ENCODE measurements around the gene SH3BGRL.

The SH3BGRL gene

GRCh38 chrX:81201671-81202455, at the start of gene SH3BGRL, which contains the start of gene HMGN5:
SH3BGRL (plus strand) TSS chrX:81202102; CDS start chrX:81202201, 99 bp downstream.
HMGN5 (minus strand) TSS chrX:81201913; CDS start chrX:81121549, 80,364 bp downstream.
- peak; percentile 79 for DNase-seq (ENCODE audit: low read depth)
- no peak for TF ChIP-seq CTCF (IDR thresholded peaks at IDR 0.05; ENCODE audit: insufficient read depth, low read depth, low read length, missing control alignments)
- peak within 1 kb of the TSS; percentile 77 for H3K4me3 ChIP-seq (ENCODE audit: low read length)

DNA sequence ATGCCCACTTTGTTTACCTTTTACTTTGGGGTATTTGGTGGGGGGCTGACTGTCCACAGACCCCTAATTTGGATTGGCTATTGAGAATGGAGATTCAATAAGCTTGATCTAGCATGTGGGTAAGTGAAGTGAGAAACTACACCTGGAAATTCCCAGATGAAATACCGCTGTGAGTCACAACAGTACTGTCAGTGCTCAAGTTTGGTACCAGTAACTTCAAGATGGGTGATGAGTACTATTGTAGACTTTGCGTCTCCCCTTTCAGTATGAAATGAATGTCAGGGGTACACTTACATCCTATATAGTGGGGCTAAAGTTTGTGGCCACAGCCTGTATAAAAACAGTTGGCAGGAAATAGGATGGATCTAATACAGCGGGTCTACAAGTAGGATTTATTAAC, 33.5 kb upstream of the SH3BGRL start:
- peak; percentile 2 for DNase-seq (ENCODE audit: low read depth)
- H3K4me3 ChIP-seq (ENCODE audit: low read length) = no peak overlapping the region
- TF ChIP-seq CTCF (IDR thresholded peaks at IDR 0.05; ENCODE audit: insufficient read depth, low read depth, low read length, missing control alignments) = no peak

- peak; percentile 27 for DNase-seq (ENCODE audit: low read depth)
- no peak overlapping the region for H3K4me3 ChIP-seq (ENCODE audit: low read length)
- TF ChIP-seq CTCF (IDR thresholded peaks at IDR 0.05; ENCODE audit: insufficient read depth, low read depth, low read length, missing control alignments) = no peak
These were observed 27.6 kb upstream of the SH3BGRL start for GRCh38 chrX:81174286-81174685.

DNA sequence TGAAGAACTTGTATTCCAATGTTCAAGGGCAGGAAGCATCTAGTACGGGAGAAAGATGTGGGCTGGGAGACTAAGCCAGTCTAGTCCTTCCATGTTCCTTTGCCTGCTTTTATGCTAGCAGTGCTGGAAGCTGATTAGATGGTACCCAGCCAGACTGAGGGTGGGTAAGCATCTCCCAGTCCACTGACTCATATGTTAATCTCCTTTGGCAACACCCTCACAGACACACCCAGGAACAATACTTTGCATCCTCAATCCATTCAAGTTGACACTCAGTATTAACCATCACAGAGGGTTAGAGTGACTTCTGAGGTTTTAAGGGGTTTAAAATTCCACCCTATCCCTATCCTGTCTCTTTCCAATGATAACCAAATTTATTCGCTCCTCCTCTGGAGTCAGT, 6.6 kb upstream of the SH3BGRL start:
- TF ChIP-seq CTCF (IDR thresholded peaks at IDR 0.05; ENCODE audit: insufficient read depth, low read depth, low read length, missing control alignments) = no peak
- no peak for DNase-seq (ENCODE audit: low read depth)

GRCh38 chrX:81195712-81196111, 6.2 kb upstream of the SH3BGRL start:
- DNase-seq (ENCODE audit: low read depth) = peak; percentile 66
- no peak overlapping the region for H3K4me3 ChIP-seq (ENCODE audit: low read length)
- peak; percentile 62 for TF ChIP-seq CTCF (IDR thresholded peaks at IDR 0.05; ENCODE audit: insufficient read depth, low read depth, low read length, missing control alignments)

More for the DNA sequence above, 6.6 kb upstream of the SH3BGRL start:
- no peak overlapping the region for H3K4me3 ChIP-seq (ENCODE audit: low read length)

DNA sequence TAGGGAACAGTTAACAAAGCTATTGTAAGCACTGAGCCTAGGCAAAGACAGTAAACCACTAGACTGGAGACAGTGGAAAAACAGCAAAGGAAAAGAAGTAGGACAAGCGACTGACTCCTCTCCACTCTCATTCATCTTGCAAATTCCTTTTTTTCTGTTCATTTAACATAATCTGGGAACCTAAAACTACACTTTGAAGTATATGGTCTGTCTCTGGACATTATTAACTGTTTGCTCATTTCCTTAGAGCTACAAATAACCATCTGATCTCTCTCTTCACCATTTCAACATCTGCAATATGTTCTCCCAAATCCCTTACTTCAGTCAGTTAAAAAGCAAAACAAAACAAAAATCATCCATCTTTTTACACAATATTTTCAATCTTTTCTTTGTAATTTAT, 831 bp upstream of the SH3BGRL start:
- DNase-seq (ENCODE audit: low read depth) = no peak
- no peak for TF ChIP-seq CTCF (IDR thresholded peaks at IDR 0.05; ENCODE audit: insufficient read depth, low read depth, low read length, missing control alignments)
- H3K4me3 ChIP-seq (ENCODE audit: low read length) = peak overlapping the region; percentile 77

- DNase-seq (ENCODE audit: low read depth) = no peak
- TF ChIP-seq CTCF (IDR thresholded peaks at IDR 0.05; ENCODE audit: insufficient read depth, low read depth, low read length, missing control alignments) = no peak
- peak overlapping the region; percentile 77 for H3K4me3 ChIP-seq (ENCODE audit: low read length)
These were observed 536 bp downstream of the SH3BGRL start for GRCh38 chrX:81202456-81202819.
